Natural killer cell treated with Interleukin-12 subunit alpha and Interleukin-12 subunit beta and Interleukin-15 and Interleukin-18, amount 100 ng/mL, for 72 hours (primary cell): Measurements from ENCODE around the gene GLYATL1. TPM values are rescaled to one million over a fixed set of nuclear protein-coding genes. Genes with fewer than 3 reads are reported as not detected.

ENCODE experiments used
- ATAC-seq, 2 donors: fragments of 150-1000 bp; cut with Tn5 transposase in 1 of 2; sonication (Bioruptor Pico), chemical (Tn5 transposase) in 1 of 2; 2 replicates each; pipeline ENCODE4 v1.10.0; 2021
- DNase-seq: peaks from one replicate; pipeline ENCODE4 v3.0.0; 2022; ENCODE audit warnings: low spot score
- H3K27ac Mint-ChIP-seq, 2 donors: 1 replicate in 1 of 2; 2 replicates in 1 of 2; pipeline ENCODE4 v1.8.0; 2022; ENCODE audit warnings: mixed read lengths in 2 of 2, mild to moderate bottlenecking in 1 of 2, moderate library complexity in 1 of 2
- H3K27me3 Mint-ChIP-seq, 2 donors: 1 replicate in 1 of 2; 2 replicates in 1 of 2; pipeline ENCODE4 v1.8.0; 2022; ENCODE audit warnings: mixed read lengths in 2 of 2
- H3K36me3 Mint-ChIP-seq: one replicate; pipeline ENCODE4 v1.8.0; 2022; ENCODE audit warnings: mixed read lengths
- H3K4me1 Mint-ChIP-seq, 2 donors: 1 replicate in 1 of 2; 2 replicates in 1 of 2; pipeline ENCODE4 v1.8.0; 2022; ENCODE audit warnings: low read depth in 2 of 2, mixed read lengths in 2 of 2, mild to moderate bottlenecking in 1 of 2
- H3K4me3 Mint-ChIP-seq: one replicate; pipeline ENCODE4 v1.8.0; 2022; ENCODE audit warnings: mixed read lengths
- H3K9me3 Mint-ChIP-seq: 2 replicates; pipeline ENCODE4 v1.8.0; 2022; ENCODE audit warnings: mixed read lengths
- total RNA-seq, 2 donors: library from RNA; stranded (reverse); gene quantifications; one replicate each; pipeline ENCODE4 v1.2.3, GENCODE V29; 2022

GLYATL1 gene
- total RNA-seq, 2 donors from 2014 or later: not detected

DNA sequence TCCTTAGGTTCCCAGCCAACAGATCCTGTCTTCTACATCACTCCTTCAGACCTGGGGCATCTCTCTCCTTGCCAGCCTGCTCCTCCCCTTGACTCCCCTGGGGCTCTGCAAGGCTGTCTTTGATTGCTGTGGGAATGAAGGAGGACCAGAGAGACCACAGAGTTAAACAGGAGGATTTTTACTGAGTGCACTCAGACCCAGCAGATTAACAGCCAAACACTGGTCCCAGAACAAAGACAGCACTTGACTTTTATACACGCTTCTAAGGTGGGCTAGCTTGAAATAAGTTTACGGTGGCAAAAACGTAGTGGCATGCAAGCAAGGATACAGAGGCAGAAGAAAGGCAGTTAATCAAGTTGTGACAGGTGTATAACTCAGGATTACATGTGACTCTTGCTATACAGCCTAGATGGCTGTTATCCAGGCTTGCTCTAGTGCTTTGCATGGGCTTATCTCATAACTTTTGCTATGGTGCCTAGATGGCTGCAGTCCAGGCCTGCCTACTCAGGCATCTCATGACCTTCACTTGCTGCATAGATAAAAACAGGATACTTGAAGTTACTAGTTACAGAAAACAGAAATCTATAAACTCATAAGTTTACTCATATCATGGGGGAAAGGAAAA lies 22.0 kb upstream of the GLYATL1 start:
- Mint-ChIP-seq H3K4me1 (no peaks in the 10 kb centered on the region), H3K36me3 (peaks cover 12% of the 10 kb centered on the region), H3K27me3 (peaks cover 9 to 10% of the 10 kb centered on the region in 2 donors), H3K27ac (no peak overlapping the region), H3K4me3 (no peak overlapping the region), H3K9me3 (peaks cover 5% of the 10 kb centered on the region)
- DNase-seq (no peak), ATAC-seq (no peak)

DNA sequence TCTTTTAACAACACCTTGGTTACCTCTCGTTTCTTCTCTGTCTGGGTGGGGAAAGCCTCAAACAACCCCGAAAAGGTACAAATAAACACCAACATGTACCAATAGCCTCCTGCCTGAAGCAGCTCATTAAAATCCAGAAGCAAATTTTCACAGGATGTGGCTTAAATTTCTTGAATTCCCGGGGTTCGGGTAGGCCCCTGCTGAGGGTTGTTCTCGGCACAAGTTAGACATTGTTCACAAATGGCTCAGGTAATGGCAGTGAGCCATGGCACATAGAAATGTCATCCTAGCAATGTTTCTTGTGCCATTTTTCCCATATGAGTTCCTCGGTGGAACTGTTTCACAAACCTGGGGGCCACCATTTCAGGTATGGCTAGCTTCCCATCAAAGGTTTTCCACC lies 19.7 kb upstream of the GLYATL1 start:
- H3K27me3 Mint-ChIP-seq: peaks cover 9% of the 10 kb centered on the region in 2 donors

DNA sequence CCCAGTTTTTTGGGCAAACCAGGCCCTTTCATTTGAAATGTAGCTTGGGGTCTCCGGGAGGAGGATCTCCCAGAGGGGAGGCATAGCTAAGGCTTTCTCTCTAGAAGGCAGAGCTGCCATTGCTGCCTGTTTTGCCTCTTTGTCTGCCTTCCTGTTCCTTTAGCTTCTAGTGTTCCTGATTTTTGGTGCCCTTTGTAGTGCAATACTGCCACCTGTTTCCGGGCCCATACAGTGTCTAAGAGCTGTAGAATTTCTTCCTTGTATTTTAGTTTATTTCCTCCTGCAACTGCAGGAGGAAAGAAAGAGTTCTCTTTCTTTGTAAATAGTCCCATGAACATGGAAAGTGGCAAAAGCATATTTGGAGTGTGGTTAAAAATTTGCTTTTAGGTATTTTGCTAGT lies 19.3 kb upstream of the GLYATL1 start:
- H3K36me3 Mint-ChIP-seq: peaks cover 12% of the 10 kb centered on the region
- H3K9me3 Mint-ChIP-seq: peaks cover 3% of the 10 kb centered on the region
- peaks cover 0 to 4% of the 10 kb centered on the region in 2 donors for H3K4me1 Mint-ChIP-seq
- H3K27me3 Mint-ChIP-seq: peaks cover 8 to 9% of the 10 kb centered on the region in 2 donors
- DNase-seq (no peak), ATAC-seq (no peak)
- no peak overlapping the region for H3K27ac Mint-ChIP-seq
- no peak overlapping the region for H3K4me3 Mint-ChIP-seq

More for the DNA sequence above, 19.7 kb upstream of the GLYATL1 start:
- Mint-ChIP-seq H3K4me3 (no peak overlapping the region), H3K9me3 (peaks cover 5% of the 10 kb centered on the region), H3K27ac (no peak overlapping the region), H3K4me1 (peaks cover 0 to 4% of the 10 kb centered on the region in 2 donors), H3K36me3 (peaks cover 12% of the 10 kb centered on the region)
- ATAC-seq (no peak), DNase-seq (no peak)

DNA sequence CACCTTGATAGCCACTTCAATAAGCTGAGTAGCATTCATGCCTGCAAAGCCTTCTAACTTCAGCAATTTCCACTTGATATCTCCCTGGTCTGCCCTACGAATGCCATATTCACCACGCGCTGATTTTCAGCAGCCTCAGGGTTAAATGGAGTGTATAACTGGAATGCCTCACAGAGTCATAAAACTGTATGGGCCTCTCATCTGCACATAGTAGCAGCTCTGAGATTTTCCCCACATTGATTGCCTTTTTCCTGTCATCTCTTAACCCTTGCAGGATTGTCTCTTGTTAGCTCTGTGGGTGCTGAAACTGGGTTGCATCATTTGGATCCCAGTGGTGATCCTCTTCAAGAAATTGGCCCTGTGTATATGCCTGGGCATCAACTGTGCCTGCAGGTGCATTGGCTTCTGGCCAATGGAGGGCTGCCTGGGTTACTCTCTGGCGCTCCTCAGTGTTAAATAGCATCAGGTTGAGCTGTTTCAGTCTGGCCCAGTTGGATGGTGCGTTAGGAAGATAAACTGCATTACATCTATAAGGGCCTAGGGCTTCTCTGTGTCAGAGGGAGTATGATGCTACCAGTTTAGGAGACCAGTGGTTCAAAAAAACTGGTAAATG lies 17.4 kb upstream of the GLYATL1 start:
- DNase-seq: no peak
- peaks cover 7 to 9% of the 10 kb centered on the region in 2 donors for H3K27me3 Mint-ChIP-seq
- no peak overlapping the region for H3K27ac Mint-ChIP-seq
- no peak overlapping the region for H3K4me3 Mint-ChIP-seq
- ATAC-seq: no peak
- H3K4me1 Mint-ChIP-seq: peaks cover 0 to 4% of the 10 kb centered on the region in 2 donors
- peaks cover 12% of the 10 kb centered on the region for H3K36me3 Mint-ChIP-seq
- H3K9me3 Mint-ChIP-seq: peaks cover 2% of the 10 kb centered on the region

DNA sequence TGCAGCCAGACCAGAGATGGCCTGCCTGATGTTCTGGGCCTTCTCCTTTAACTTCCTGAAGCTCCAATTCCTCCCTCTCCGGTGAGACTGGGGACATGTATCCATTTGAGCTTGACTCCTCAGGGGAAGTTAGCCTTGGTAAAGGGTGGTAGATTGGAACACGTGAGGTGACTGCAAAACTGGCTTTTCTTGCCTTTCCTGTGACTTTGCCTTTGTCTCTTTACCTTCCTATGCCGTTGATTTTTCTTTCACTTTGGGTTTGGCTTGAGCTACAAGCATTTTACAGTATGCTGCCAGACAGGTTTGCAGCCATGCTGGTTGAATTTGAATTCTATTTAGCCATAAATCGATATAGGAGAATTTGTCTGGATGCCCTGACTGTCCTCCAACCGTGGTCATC lies 16.8 kb upstream of the GLYATL1 start:
- Mint-ChIP-seq H3K4me3 (no peak overlapping the region), H3K4me1 (peaks cover 0 to 5% of the 10 kb centered on the region in 2 donors), H3K9me3 (peaks cover 2% of the 10 kb centered on the region), H3K27ac (no peak overlapping the region), H3K36me3 (peaks cover 8% of the 10 kb centered on the region), H3K27me3 (peaks cover 8 to 12% of the 10 kb centered on the region in 2 donors)
- DNase-seq: no peak
- no peak for ATAC-seq

DNA sequence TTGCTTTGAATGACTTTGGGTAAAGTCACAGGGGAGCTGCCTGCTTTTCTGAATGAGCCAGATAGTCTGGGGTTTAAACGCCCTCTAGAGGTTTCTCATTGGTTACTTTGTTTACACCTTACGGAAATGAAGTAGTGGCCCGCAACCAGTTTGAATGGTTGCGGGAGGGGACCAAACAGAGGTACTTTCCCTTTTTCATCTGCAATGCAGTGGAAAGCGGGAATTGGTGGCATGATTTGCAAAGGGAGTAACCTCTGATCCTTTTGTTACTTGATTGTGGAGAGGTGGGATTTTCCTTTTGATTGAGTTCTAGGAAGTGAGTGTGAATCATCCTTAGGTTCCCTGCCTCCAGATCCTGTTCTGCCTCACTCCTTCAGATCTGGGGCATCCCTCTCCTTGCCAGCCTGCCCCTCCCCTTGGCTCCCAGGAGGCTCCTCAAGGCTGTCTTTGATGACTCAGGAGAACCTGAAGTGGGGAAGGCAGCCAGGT lies 15.9 kb upstream of the GLYATL1 start:
- H3K27ac Mint-ChIP-seq: no peak overlapping the region
- peaks cover 0 to 11% of the 10 kb centered on the region in 2 donors for H3K4me1 Mint-ChIP-seq
- H3K4me3 Mint-ChIP-seq: no peak overlapping the region
- ATAC-seq: no peak
- no peak for DNase-seq
- H3K27me3 Mint-ChIP-seq: peaks cover 15 to 16% of the 10 kb centered on the region in 2 donors
- no peaks in the 10 kb centered on the region for H3K36me3 Mint-ChIP-seq
- H3K9me3 Mint-ChIP-seq: peaks cover 1% of the 10 kb centered on the region

DNA sequence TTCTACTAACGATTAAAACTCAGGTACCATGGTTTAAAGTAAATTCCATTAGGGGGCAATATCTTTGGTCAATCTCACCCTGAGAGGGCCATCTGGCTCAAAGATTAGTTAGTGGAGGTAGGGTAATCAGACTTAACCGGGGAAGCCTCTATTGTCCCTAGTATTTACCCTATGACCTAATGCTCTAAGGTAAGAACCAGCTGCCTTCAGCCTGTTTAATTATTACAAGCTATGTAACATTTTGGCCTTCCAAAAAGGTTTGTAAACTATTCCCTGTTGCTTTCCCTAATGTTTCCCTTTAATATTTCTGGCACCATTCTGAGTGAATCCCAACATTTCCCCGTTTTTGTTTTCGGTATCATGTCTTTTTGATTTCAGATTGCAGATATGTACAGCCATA lies 15.1 kb upstream of the GLYATL1 start:
- ATAC-seq: no peak
- Mint-ChIP-seq H3K4me1 (peaks cover 0 to 11% of the 10 kb centered on the region in 2 donors), H3K9me3 (no peaks in the 10 kb centered on the region), H3K27ac (no peak overlapping the region), H3K27me3 (peaks cover 18 to 20% of the 10 kb centered on the region in 2 donors), H3K4me3 (no peak overlapping the region), H3K36me3 (no peaks in the 10 kb centered on the region)
- DNase-seq: no peak

DNA sequence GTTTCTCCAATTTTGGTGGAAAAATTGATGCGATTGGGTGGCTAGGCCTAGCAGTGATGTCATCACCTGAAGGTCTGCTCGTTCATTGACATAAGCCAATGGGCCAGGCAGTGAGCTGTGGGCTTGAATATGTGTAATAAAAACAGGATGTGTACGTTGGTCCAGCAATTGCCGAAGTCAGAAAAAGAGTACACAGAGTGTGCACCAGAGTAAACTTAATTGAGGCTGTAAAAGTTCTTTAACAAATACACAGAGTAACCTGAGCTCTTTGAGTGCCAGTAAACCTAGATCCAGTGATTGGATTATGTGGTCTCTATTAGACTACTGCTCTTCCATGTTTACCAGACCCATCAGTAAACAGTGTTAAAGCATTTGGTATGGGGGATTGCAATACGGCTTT lies 13.0 kb upstream of the GLYATL1 start:
- Mint-ChIP-seq H3K36me3 (no peaks in the 10 kb centered on the region), H3K4me3 (no peak overlapping the region), H3K27me3 (peaks cover 26% of the 10 kb centered on the region in 2 donors), H3K4me1 (peaks cover 0 to 11% of the 10 kb centered on the region in 2 donors), H3K9me3 (no peaks in the 10 kb centered on the region), H3K27ac (no peak overlapping the region)
- DNase-seq (no peak), ATAC-seq (no peak)

DNA sequence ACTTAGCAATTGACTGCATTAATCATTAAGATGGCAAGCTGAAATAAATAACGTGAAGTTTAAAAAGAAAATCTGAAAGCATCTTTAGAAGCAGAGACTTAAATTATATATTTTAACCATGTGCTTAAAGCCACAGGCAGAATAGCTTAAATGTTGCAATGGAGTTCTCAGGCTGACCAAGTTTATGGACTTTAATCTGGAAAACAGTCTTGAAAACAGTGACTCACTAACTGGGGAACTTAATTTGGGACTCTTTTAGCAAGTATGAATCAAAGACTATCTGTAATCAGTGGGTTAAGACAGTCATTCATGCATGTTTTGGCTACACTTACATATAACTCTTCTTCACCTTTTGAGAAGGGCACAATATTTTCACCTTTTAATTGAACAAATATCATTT lies 12.6 kb upstream of the GLYATL1 start:
- DNase-seq (no peak), ATAC-seq (no peak)
- Mint-ChIP-seq H3K36me3 (no peaks in the 10 kb centered on the region), H3K4me1 (peaks cover 0 to 11% of the 10 kb centered on the region in 2 donors), H3K4me3 (no peak overlapping the region), H3K27me3 (peaks cover 26% of the 10 kb centered on the region in 2 donors), H3K27ac (no peak overlapping the region), H3K9me3 (no peaks in the 10 kb centered on the region)

DNA sequence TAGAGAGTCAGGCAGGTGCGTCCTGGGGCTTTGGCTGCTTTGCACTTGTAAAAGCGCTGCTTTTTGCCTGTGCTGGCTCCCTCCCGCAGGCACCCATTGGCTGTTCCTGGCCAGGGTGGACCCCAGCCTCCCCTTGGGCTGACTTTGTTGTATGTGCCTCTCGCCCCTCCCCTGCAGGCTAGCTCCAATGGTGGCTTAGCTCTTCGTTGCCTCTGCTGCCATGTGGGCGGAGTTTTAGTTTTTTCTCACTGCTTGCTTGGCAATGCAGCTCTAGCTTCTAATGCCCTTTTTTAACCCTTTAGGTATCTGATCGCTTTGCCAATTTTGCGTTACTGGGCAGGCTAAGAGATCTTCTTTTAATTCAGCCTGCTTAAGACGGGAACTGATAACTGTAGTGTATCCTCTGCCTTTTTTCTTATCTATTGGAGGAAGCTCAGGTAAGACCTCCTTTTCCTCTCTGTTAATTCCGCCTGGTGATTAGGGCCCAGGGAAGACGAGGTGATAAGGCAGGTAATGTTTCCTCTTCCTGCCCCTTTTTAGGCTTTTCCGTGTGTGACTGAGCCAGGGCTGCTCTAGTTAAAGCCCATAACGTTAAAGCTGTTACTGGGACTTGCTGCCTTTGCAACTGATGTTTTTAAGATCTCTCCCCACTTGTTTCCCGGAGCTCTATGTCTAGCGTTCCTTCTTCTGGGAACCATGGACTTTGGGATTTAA lies 11.7 kb upstream of the GLYATL1 start:
- Mint-ChIP-seq H3K27ac (no peak overlapping the region), H3K36me3 (no peaks in the 10 kb centered on the region), H3K9me3 (no peaks in the 10 kb centered on the region), H3K4me3 (no peak overlapping the region), H3K27me3 (peaks cover 26% of the 10 kb centered on the region in 2 donors), H3K4me1 (peaks cover 0 to 11% of the 10 kb centered on the region in 2 donors)
- ATAC-seq: no peak
- DNase-seq: no peak

DNA sequence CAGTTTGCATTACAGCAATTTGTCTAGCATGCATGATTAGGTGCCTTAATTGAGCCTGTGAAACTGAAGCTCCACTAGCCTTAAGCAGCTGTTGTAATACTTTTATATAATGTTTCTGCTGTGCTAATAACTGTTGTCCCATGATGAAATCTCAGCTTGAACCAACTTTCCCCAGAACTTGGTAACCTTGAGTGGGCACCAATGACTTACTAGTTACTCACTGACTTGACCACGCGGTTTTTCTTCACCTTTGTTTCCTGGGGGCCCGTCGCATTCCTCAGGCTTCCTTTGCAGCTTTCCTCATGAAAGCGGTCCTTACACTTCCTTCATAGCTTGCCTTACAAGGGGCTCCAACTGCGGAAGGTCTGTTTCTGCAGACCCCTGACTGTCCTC lies 11.2 kb upstream of the GLYATL1 start:
- Mint-ChIP-seq H3K9me3 (no peaks in the 10 kb centered on the region), H3K4me1 (peaks cover 0 to 10% of the 10 kb centered on the region in 2 donors), H3K36me3 (no peaks in the 10 kb centered on the region), H3K4me3 (no peak overlapping the region), H3K27me3 (peaks cover 23 to 26% of the 10 kb centered on the region in 2 donors), H3K27ac (no peak overlapping the region)
- no peak for ATAC-seq
- DNase-seq: no peak

DNA sequence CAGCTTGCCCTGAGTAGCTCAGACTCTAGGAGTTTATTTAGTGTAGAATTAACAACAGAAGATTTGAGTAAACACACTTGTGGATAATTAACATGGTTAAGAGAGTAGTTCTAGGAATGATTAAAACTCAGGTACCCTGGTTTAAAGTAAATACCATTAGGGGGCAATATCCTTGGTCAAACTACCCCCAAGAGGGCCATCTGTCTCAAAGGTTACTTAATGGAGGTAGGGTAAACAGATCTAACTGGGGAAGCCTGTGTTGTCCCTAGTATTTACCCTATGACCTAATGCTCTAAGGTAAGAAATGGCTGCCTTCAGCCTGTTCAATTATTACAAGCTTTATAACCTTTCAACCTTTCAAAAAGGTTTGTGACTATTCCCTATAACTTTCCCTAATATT lies 10.6 kb upstream of the GLYATL1 start:
- Mint-ChIP-seq H3K27ac (no peak overlapping the region), H3K9me3 (no peaks in the 10 kb centered on the region)

DNA sequence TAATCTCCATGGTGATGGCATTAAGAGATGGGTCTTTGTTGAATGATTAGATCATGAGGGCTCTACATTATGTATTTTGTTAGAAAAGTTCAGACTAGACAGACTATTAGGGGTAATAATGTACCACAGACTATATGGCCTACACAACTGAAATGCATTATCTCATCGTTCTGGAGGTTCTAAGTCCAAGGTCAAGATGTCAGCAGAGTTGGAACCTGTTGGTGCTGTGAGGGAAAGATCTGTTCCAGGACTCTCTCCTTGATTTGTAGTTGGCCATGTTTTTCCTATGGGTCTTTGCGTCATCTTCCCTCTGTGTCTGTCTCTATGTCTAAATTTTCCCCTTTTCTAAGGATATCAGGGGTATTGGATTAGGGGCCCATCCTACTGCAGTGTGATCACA lies 8.4 kb upstream of the GLYATL1 start:
- ATAC-seq: no peak
- Mint-ChIP-seq H3K4me3 (no peak overlapping the region), H3K27ac (no peak overlapping the region), H3K4me1 (peaks cover 0 to 6% of the 10 kb centered on the region in 2 donors), H3K36me3 (no peaks in the 10 kb centered on the region), H3K27me3 (peaks cover 20 to 26% of the 10 kb centered on the region in 2 donors), H3K9me3 (no peaks in the 10 kb centered on the region)
- DNase-seq: no peak

More for the DNA sequence above, 10.6 kb upstream of the GLYATL1 start:
- ATAC-seq: no peak
- Mint-ChIP-seq H3K4me1 (peaks cover 0 to 6% of the 10 kb centered on the region in 2 donors), H3K36me3 (no peaks in the 10 kb centered on the region), H3K4me3 (no peak overlapping the region), H3K27me3 (peaks cover 20 to 26% of the 10 kb centered on the region in 2 donors)
- no peak for DNase-seq

DNA sequence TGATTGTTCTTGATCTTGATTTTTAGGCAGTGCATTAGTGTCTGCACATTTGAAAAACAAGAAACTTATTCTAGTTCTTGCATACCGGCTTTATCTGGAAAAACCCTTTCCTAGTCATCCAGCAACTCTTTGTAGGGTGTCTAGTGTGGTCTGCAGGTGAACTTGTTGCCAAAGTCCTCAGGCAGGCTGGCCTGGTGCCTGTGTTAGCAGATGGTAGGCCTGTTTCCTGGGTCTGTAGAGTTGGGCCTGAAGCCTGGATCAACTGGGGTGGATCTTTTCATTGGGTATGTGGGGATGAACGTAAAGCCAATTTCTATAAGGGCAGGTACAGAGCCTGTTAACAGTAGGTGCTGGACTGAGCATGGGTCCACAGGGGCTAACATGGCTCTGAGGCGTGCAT lies 5.6 kb upstream of the GLYATL1 start:
- H3K27ac Mint-ChIP-seq: no peak overlapping the region
- H3K4me3 Mint-ChIP-seq: no peak overlapping the region
- H3K4me1 Mint-ChIP-seq: no peaks in the 10 kb centered on the region
- no peaks in the 10 kb centered on the region for H3K36me3 Mint-ChIP-seq
- peak in 1 of 2 donors; percentile 36 for ATAC-seq
- no peak for DNase-seq
- H3K27me3 Mint-ChIP-seq: peaks cover 8 to 12% of the 10 kb centered on the region in 2 donors
- H3K9me3 Mint-ChIP-seq: no peaks in the 10 kb centered on the region
